Karpas-422 (cell line): ENCODE data around the gene GPRIN2. TPM values are rescaled to one million over a fixed set of nuclear protein-coding genes. Genes with fewer than 3 reads are reported as not detected.
"Not testable (repeated sequence)": the region's sequence is repeated elsewhere in the genome, so short reads cannot be mapped to it uniquely, and the experiment has no call there.

Experiments
- DNase-seq: peaks from one replicate; pipeline ENCODE4 v3.0.0-alpha.2; 2015
- H2AFZ ChIP-seq: fragments of 200-600 bp; sonication (generic); 2 replicates; pipeline ENCODE4 v1.6.1; 2014; ENCODE audit warnings: antibody characterized with exemption, low read length, mixed read lengths
- H3K27ac ChIP-seq: fragments of 200-600 bp; sonication (generic); 2 replicates; pipeline ENCODE4 v1.5.1; 2014; ENCODE audit warnings: mild to moderate bottlenecking, low read length, moderate library complexity
- H3K27me3 ChIP-seq: fragments of 200-600 bp; sonication (generic); 2 replicates; pipeline ENCODE4 v1.6.1; 2014; ENCODE audit warnings: low read length, mixed read lengths
- H3K36me3 ChIP-seq: fragments of 200-600 bp; sonication (generic); 2 replicates; pipeline ENCODE4 v1.6.1; 2014; ENCODE audit warnings: low read length, mixed read lengths; ENCODE audit not compliant: insufficient read depth
- H3K4me1 ChIP-seq: fragments of 200-600 bp; sonication (generic); 2 replicates; pipeline ENCODE4 v1.6.1; 2014; ENCODE audit warnings: mild to moderate bottlenecking, low read length, mixed read lengths
- H3K4me2 ChIP-seq: fragments of 200-600 bp; sonication (generic); 2 replicates; pipeline ENCODE4 v1.6.1; 2014; ENCODE audit warnings: low read length, low read depth, mild to moderate bottlenecking; ENCODE audit not compliant: poor library complexity, severe bottlenecking
- H3K4me3 ChIP-seq: fragments of 200-600 bp; sonication (generic); 2 replicates; pipeline ENCODE4 v1.5.1; 2014; ENCODE audit warnings: mild to moderate bottlenecking, antibody characterized with exemption, low read length, mixed read lengths
- H3K79me2 ChIP-seq: fragments of 200-600 bp; sonication (generic); 2 replicates; pipeline ENCODE4 v1.6.1; 2014; ENCODE audit warnings: mild to moderate bottlenecking, low read length, mixed read lengths
- H3K9ac ChIP-seq: fragments of 200-600 bp; sonication (generic); 2 replicates; pipeline ENCODE4 v1.6.0; 2014; ENCODE audit warnings: low read length
- H3K9me2 ChIP-seq: fragments of 200-600 bp; sonication (generic), shearing (Covaris generic); replicated peaks from 2 replicates; pipeline ENCODE4 v1.6.0; 2014; ENCODE audit warnings: mild to moderate bottlenecking, low read length, moderate library complexity; ENCODE audit not compliant: insufficient read depth
- H3K9me3 ChIP-seq: fragments of 300-700, 200-600 bp; sonication (generic); 2 replicates; pipeline ENCODE4 v1.6.1; 2014; ENCODE audit warnings: low read length, mixed read lengths
- H4K20me1 ChIP-seq: fragments of 200-600 bp; sonication (generic); 2 replicates; pipeline ENCODE4 v1.6.1; 2014; ENCODE audit warnings: mild to moderate bottlenecking, antibody characterized with exemption, low read length, low read depth; ENCODE audit not compliant: insufficient read depth
- total RNA-seq: library from RNA; depleted of rRNA; stranded (reverse); fragments of >200 nt; shearing (Covaris generic); gene quantifications from 2 replicates; pipeline ENCODE4 v1.2.3, GENCODE V29; 2014; ENCODE audit warnings: low replicate concordance

Gene GPRIN2
- total RNA-seq, 1 experiment from 2014 or later, result not detected

- H4K20me1 ChIP-seq, result no peaks in the 10 kb centered on the region
- H3K9me3 ChIP-seq, result no peaks in the 10 kb centered on the region
- H3K79me2 ChIP-seq, result no peaks in the 10 kb centered on the region
- no peak for DNase-seq
- no peaks in the 10 kb centered on the region for H3K27me3 ChIP-seq
- no peak overlapping the region for H3K4me3 ChIP-seq
- no peaks in the 10 kb centered on the region for H3K9me2 ChIP-seq
- H3K4me1 ChIP-seq, result no peaks in the 10 kb centered on the region
- H3K27ac ChIP-seq, result no peak overlapping the region
- H3K36me3 ChIP-seq, result no peaks in the 10 kb centered on the region
- no peak overlapping the region for H3K4me2 ChIP-seq
- no peak overlapping the region for H3K9ac ChIP-seq
- no peak overlapping the region for H2AFZ ChIP-seq
These were observed 39.6 kb downstream of the GPRIN2 start for GRCh38 chr10:46516660-46517416.

- no peak for DNase-seq
- no peak overlapping the region for H3K4me2 ChIP-seq
- no peaks in the 10 kb centered on the region for H3K27me3 ChIP-seq
- no peak overlapping the region for H3K27ac ChIP-seq
- no peaks in the 10 kb centered on the region for H3K36me3 ChIP-seq
- H3K4me3 ChIP-seq, result no peak overlapping the region
- H3K9me3 ChIP-seq, result no peaks in the 10 kb centered on the region
- H3K79me2 ChIP-seq, result no peaks in the 10 kb centered on the region
- no peaks in the 10 kb centered on the region for H3K9me2 ChIP-seq
- no peak overlapping the region for H3K9ac ChIP-seq
- no peak overlapping the region for H2AFZ ChIP-seq
- H3K4me1 ChIP-seq, result no peaks in the 10 kb centered on the region
- no peaks in the 10 kb centered on the region for H4K20me1 ChIP-seq
These were observed 40.7 kb downstream of the GPRIN2 start for GRCh38 chr10:46515793-46516192.

- Histone ChIP-seq H2AFZ (no peak overlapping the region), H3K4me2 (no peak overlapping the region), H3K27me3 (no peaks in the 10 kb centered on the region), H3K27ac (no peak overlapping the region), H3K9me2 (no peaks in the 10 kb centered on the region), H3K9me3 (no peaks in the 10 kb centered on the region), H4K20me1 (no peaks in the 10 kb centered on the region), H3K36me3 (no peaks in the 10 kb centered on the region), H3K4me1 (no peaks in the 10 kb centered on the region), H3K4me3 (no peak overlapping the region), H3K79me2 (no peaks in the 10 kb centered on the region), H3K9ac (no peak overlapping the region)
- no peak for DNase-seq
These were observed 41.1 kb downstream of the GPRIN2 start for GRCh38 chr10:46515366-46515765.

GRCh38 chr10:46514899-46515298 is 41.6 kb downstream of the GPRIN2 start:
- Histone ChIP-seq H2AFZ (no peak overlapping the region), H3K36me3 (no peaks in the 10 kb centered on the region), H3K4me2 (no peak overlapping the region), H3K4me3 (no peak overlapping the region), H3K9me2 (no peaks in the 10 kb centered on the region), H3K9me3 (no peaks in the 10 kb centered on the region), H3K4me1 (no peaks in the 10 kb centered on the region), H3K9ac (no peak overlapping the region), H3K27ac (no peak overlapping the region), H4K20me1 (no peaks in the 10 kb centered on the region), H3K79me2 (no peaks in the 10 kb centered on the region), H3K27me3 (no peaks in the 10 kb centered on the region)
- no peak for DNase-seq

GRCh38 chr10:46514431-46514861 is 42.0 kb downstream of the GPRIN2 start:
- no peak for DNase-seq
- no peaks in the 10 kb centered on the region for H3K9me2 ChIP-seq
- H3K79me2 ChIP-seq, result no peaks in the 10 kb centered on the region
- no peaks in the 10 kb centered on the region for H3K4me1 ChIP-seq
- no peaks in the 10 kb centered on the region for H3K9me3 ChIP-seq
- no peaks in the 10 kb centered on the region for H3K36me3 ChIP-seq
- no peak overlapping the region for H3K4me2 ChIP-seq
- H3K4me3 ChIP-seq, result no peak overlapping the region
- H3K27me3 ChIP-seq, result no peaks in the 10 kb centered on the region
- no peak overlapping the region for H2AFZ ChIP-seq
- H4K20me1 ChIP-seq, result no peaks in the 10 kb centered on the region
- no peak overlapping the region for H3K9ac ChIP-seq
- H3K27ac ChIP-seq, result no peak overlapping the region

GRCh38 chr10:46513333-46513732 is 43.1 kb downstream of the GPRIN2 start:
- not testable (repeated sequence) for H3K9me3 ChIP-seq, H3K4me1 ChIP-seq, H3K4me3 ChIP-seq, DNase-seq, H3K27me3 ChIP-seq, H3K9me2 ChIP-seq, H3K4me2 ChIP-seq, H4K20me1 ChIP-seq, H3K27ac ChIP-seq, H3K36me3 ChIP-seq, H3K9ac ChIP-seq, H3K79me2 ChIP-seq, H2AFZ ChIP-seq

GRCh38 chr10:46512725-46513124 is 43.7 kb downstream of the GPRIN2 start:
- H3K36me3 ChIP-seq, H4K20me1 ChIP-seq, H3K9me2 ChIP-seq, H3K9me3 ChIP-seq, H3K27ac ChIP-seq, H3K4me2 ChIP-seq, H2AFZ ChIP-seq, H3K27me3 ChIP-seq, H3K4me1 ChIP-seq, H3K79me2 ChIP-seq, H3K4me3 ChIP-seq, DNase-seq, H3K9ac ChIP-seq: not testable (repeated sequence)

GRCh38 chr10:46512002-46512401 is 44.5 kb downstream of the GPRIN2 start:
- H3K4me1 ChIP-seq, H3K79me2 ChIP-seq, H3K9me3 ChIP-seq, H3K4me3 ChIP-seq, H4K20me1 ChIP-seq, H3K36me3 ChIP-seq, H3K4me2 ChIP-seq, H3K9ac ChIP-seq, DNase-seq, H3K27me3 ChIP-seq, H3K9me2 ChIP-seq, H2AFZ ChIP-seq, H3K27ac ChIP-seq: not testable (repeated sequence)
